Mesendoderm (in vitro differentiated cells): ENCODE measurements around the gene GRIK4.

Experiments
- DNase-seq: peaks from one replicate; pipeline ENCODE4 v3.0.0; 2013
- H2AK5ac ChIP-seq: 2 replicates; pipeline ENCODE4 v1.6.1; 2013; ENCODE audit warnings: low read length, inconsistent platforms
- H2BK120ac ChIP-seq: 2 replicates; pipeline ENCODE4 v1.6.1; 2013; ENCODE audit warnings: low read depth, mild to moderate bottlenecking, low read length, moderate library complexity, mixed read lengths
- H2BK15ac ChIP-seq: replicated peaks from 2 replicates; pipeline ENCODE4 v1.6.1; 2013; ENCODE audit warnings: low read depth, mild to moderate bottlenecking, moderate library complexity
- H2BK5ac ChIP-seq: 2 replicates; pipeline ENCODE4 v1.6.1; 2013; ENCODE audit warnings: low read length, inconsistent platforms
- H3K18ac ChIP-seq: 2 replicates; pipeline ENCODE4 v1.6.1; 2013; ENCODE audit warnings: mild to moderate bottlenecking, low read length, mixed read lengths
- H3K23ac ChIP-seq: one replicate; pipeline ENCODE4 v1.6.1; 2013; ENCODE audit warnings: low read length
- H3K27ac ChIP-seq: 2 replicates; pipeline ENCODE4 v1.5.1; 2013; ENCODE audit warnings: low read depth, mild to moderate bottlenecking, inconsistent platforms, low read length, moderate library complexity
- H3K27me3 ChIP-seq: 2 replicates; pipeline ENCODE4 v1.6.1; 2013; ENCODE audit warnings: low read length, control low read depth, mild to moderate bottlenecking, inconsistent platforms; ENCODE audit not compliant: insufficient read depth, poor library complexity
- H3K36me3 ChIP-seq: 2 replicates; pipeline ENCODE4 v1.6.1; 2013; ENCODE audit warnings: low read length, inconsistent platforms; ENCODE audit not compliant: control insufficient read depth, insufficient read depth
- H3K4ac ChIP-seq: one replicate; pipeline ENCODE4 v1.6.1; 2013; ENCODE audit warnings: low read depth, mild to moderate bottlenecking, low read length, moderate library complexity
- H3K4me1 ChIP-seq: 2 replicates; pipeline ENCODE4 v1.6.1; 2013; ENCODE audit warnings: low read depth, low read length, inconsistent platforms; ENCODE audit not compliant: control insufficient read depth
- H3K4me2 ChIP-seq: 2 replicates; pipeline ENCODE4 v1.6.1; 2013; ENCODE audit warnings: low read length
- H3K4me3 ChIP-seq: 2 replicates; pipeline ENCODE4 v1.5.1; 2013; ENCODE audit warnings: mild to moderate bottlenecking, low read length
- H3K56ac ChIP-seq: one replicate; pipeline ENCODE4 v1.6.1; 2013; ENCODE audit warnings: low read length
- H3K79me1 ChIP-seq: 2 replicates; pipeline ENCODE4 v1.6.1; 2013; ENCODE audit warnings: low read length, inconsistent platforms
- H3K79me2 ChIP-seq: 2 replicates; pipeline ENCODE4 v1.6.1; 2013; ENCODE audit warnings: mild to moderate bottlenecking, low read length; ENCODE audit not compliant: control insufficient read depth, insufficient read depth
- H3K9ac ChIP-seq: 2 replicates; pipeline ENCODE4 v1.6.1; 2013; ENCODE audit warnings: low read length, inconsistent platforms
- H4K5ac ChIP-seq: one replicate; pipeline ENCODE4 v1.6.1; 2013; ENCODE audit warnings: low read length
- H4K8ac ChIP-seq: one replicate; pipeline ENCODE4 v1.6.1; 2013; ENCODE audit warnings: low read depth, mild to moderate bottlenecking, control low read depth, low read length, moderate library complexity
- WGBS: extraction: QIAGEN DNeasy Blood & Tissue Kit; methylation state at CpG from one replicate; pipeline ENCODE4 v1.1.7; 2013; ENCODE audit warnings: low lambda C conversion rate, missing lambda C conversion rate; ENCODE audit not compliant: insufficient coverage; ENCODE audit errors: extremely low coverage; 5-methylcytosine and 5-hydroxymethylcytosine counted together

GRIK4 gene

DNA sequence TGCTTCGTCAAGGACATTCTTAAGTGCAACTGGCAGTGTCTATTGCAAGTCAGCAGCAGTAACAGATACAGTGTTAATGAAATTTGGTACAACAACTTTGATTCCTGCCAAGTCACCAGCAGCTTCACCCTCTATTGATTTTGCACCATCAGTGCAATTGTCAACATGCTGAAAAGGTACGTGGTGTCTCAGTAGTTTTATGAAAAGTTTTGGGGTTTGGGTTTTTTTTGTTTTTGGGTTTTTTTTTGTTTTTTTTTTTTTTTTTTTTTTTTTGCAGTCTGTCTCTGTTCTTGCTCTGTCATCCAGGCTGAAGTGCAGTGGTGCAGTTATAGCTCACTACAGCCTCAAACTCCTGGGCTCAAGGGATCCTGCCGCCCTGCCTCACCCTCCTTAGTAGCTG lies 19.1 kb upstream of the GRIK4 start:
- Histone ChIP-seq H4K8ac (no peak overlapping the region), H3K4ac (no peak overlapping the region), H4K5ac (no peak overlapping the region), H3K23ac (no peak overlapping the region), H3K18ac (no peak overlapping the region), H3K56ac (no peak overlapping the region), H2BK5ac (no peak overlapping the region), H3K79me2 (no peaks in the 10 kb centered on the region), H2AK5ac (no peak overlapping the region), H3K36me3 (no peaks in the 10 kb centered on the region), H3K4me2 (no peak overlapping the region), H3K79me1 (no peaks in the 10 kb centered on the region), H2BK15ac (no peak overlapping the region), H3K4me3 (no peak overlapping the region), H2BK120ac (no peak overlapping the region), H3K9ac (no peak overlapping the region), H3K27ac (no peak overlapping the region), H3K27me3 (no peaks in the 10 kb centered on the region), H3K4me1 (no peaks in the 10 kb centered on the region)
- no CpG with 5 or more reads among the region's 3 CpGs for WGBS
- no peak for DNase-seq

DNA sequence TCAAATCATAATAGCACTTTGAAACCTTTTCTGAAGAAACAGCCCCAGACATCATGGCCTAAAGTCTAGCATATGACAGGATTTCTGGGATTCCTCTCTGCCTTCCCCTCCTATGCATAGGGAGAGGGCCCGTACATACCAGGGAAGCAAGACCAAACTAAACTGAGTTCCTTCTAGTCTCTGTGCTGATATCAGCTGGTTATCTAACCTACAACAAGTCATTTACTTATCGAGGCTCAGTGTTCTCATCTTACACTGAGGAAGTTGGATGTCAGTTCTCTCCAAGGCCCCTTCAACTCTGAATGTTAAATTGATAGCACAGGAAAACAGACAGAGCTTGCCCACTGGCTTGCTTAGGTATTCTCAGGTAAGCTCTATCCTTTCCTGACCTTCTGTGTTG lies 17.0 kb upstream of the GRIK4 start:
- H3K4ac ChIP-seq, result no peak overlapping the region
- no peak overlapping the region for H2BK120ac ChIP-seq
- no peak overlapping the region for H2AK5ac ChIP-seq
- H3K36me3 ChIP-seq, result no peaks in the 10 kb centered on the region
- H4K8ac ChIP-seq, result no peak overlapping the region
- no peak overlapping the region for H3K56ac ChIP-seq
- H4K5ac ChIP-seq, result no peak overlapping the region
- H3K9ac ChIP-seq, result no peak overlapping the region
- H3K18ac ChIP-seq, result no peak overlapping the region
- H2BK5ac ChIP-seq, result no peak overlapping the region
- no peak overlapping the region for H2BK15ac ChIP-seq
- no peak overlapping the region for H3K4me2 ChIP-seq
- H3K27me3 ChIP-seq, result no peaks in the 10 kb centered on the region
- H3K4me3 ChIP-seq, result no peak overlapping the region
- no peaks in the 10 kb centered on the region for H3K79me2 ChIP-seq
- H3K4me1 ChIP-seq, result no peaks in the 10 kb centered on the region
- no peaks in the 10 kb centered on the region for H3K79me1 ChIP-seq
- H3K23ac ChIP-seq, result no peak overlapping the region
- peak; percentile 70 for DNase-seq
- no CpG with 5 or more reads among the region's 2 CpGs for WGBS
- H3K27ac ChIP-seq, result no peak overlapping the region

GRCh38 chr11:120499088-120499487 lies 12.5 kb upstream of the GRIK4 start:
- DNase-seq, result no peak
- Histone ChIP-seq H3K27me3 (no peaks in the 10 kb centered on the region), H2BK5ac (no peak overlapping the region), H3K36me3 (no peaks in the 10 kb centered on the region), H3K79me2 (no peaks in the 10 kb centered on the region), H3K4me2 (no peak overlapping the region), H2BK120ac (no peak overlapping the region), H3K23ac (no peak overlapping the region), H3K79me1 (no peaks in the 10 kb centered on the region), H4K5ac (no peak overlapping the region), H2AK5ac (no peak overlapping the region), H3K18ac (no peak overlapping the region), H3K27ac (no peak overlapping the region), H4K8ac (no peak overlapping the region), H3K4me3 (no peak overlapping the region), H3K9ac (no peak overlapping the region), H3K56ac (no peak overlapping the region), H3K4me1 (no peaks in the 10 kb centered on the region), H3K4ac (no peak overlapping the region), H2BK15ac (no peak overlapping the region)
- WGBS, result no CpG with 5 or more reads among the region's 8 CpGs

DNA sequence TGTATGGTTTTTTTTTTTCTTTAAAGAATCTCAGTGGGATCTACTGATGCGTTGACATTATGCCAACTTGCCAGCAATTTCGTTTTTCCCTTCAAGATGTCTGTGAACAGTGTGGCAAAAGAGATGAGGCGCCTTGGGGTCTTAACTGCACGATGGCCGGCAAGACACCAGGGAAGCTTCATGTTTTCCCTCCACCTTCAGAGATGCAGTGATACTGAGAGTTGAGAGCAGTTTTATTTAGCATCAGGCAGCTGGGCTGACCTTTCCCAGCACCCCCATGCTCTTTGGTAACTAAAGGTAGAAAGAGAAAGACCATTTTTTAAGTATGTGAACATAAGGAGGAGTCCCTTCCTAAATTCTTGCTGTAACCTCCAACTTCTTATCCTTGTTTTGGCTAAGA lies 11.7 kb upstream of the GRIK4 start:
- H3K36me3 ChIP-seq, result no peaks in the 10 kb centered on the region
- H4K8ac ChIP-seq, result no peak overlapping the region
- no peak overlapping the region for H2BK120ac ChIP-seq
- no peak overlapping the region for H2BK5ac ChIP-seq
- H3K79me1 ChIP-seq, result no peaks in the 10 kb centered on the region
- no peak overlapping the region for H2BK15ac ChIP-seq
- H3K27ac ChIP-seq, result no peak overlapping the region
- H3K4me1 ChIP-seq, result no peaks in the 10 kb centered on the region
- H3K9ac ChIP-seq, result no peak overlapping the region
- H3K4me3 ChIP-seq, result no peak overlapping the region
- H3K27me3 ChIP-seq, result no peaks in the 10 kb centered on the region
- no peak for DNase-seq
- no peak overlapping the region for H3K4ac ChIP-seq
- no peak overlapping the region for H2AK5ac ChIP-seq
- H4K5ac ChIP-seq, result no peak overlapping the region
- no peak overlapping the region for H3K23ac ChIP-seq
- no peaks in the 10 kb centered on the region for H3K79me2 ChIP-seq
- WGBS, result no CpG with 5 or more reads among the region's 5 CpGs
- no peak overlapping the region for H3K18ac ChIP-seq
- no peak overlapping the region for H3K4me2 ChIP-seq
- no peak overlapping the region for H3K56ac ChIP-seq

DNA sequence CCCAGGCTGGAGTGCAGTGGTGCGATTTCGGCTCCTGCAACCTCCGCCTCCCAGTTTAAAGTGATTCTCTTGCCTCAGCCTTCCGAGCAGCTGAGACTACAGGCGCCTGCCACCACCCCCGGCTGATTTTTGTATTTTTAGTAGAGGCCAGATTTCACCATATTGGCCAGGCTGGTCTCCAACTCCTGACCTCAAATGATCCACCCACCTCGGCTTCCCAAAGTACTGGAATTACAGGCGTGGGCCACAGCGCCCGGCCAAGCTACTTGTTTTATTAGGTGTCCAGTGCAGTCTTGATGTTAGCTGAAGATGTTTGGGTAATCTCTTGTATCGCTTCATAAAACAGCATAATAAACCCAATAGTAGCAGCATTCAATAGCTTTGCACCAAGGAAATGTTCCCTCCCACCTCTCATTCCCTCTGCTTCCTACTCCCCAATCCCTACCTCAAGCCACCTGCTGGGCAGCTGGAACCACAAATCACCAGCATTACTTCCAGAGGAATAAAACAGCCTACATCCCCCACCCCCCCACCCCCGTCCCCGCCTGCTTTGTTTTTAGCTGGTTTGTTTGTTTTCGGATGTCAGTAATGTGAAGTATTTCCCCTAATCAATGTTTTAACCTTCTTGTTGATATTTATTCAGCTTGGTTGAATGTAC lies 11.0 kb upstream of the GRIK4 start:
- no peak overlapping the region for H2AK5ac ChIP-seq
- H3K79me2 ChIP-seq, result no peaks in the 10 kb centered on the region
- no peak overlapping the region for H3K4me2 ChIP-seq
- no peak overlapping the region for H4K5ac ChIP-seq
- H3K27me3 ChIP-seq, result no peaks in the 10 kb centered on the region
- H4K8ac ChIP-seq, result no peak overlapping the region
- DNase-seq, result peak; percentile 48
- H3K4me3 ChIP-seq, result no peak overlapping the region
- H3K36me3 ChIP-seq, result no peaks in the 10 kb centered on the region
- no peak overlapping the region for H3K27ac ChIP-seq
- no peak overlapping the region for H2BK5ac ChIP-seq
- no peaks in the 10 kb centered on the region for H3K4me1 ChIP-seq
- no peak overlapping the region for H2BK15ac ChIP-seq
- WGBS, result no CpG with 5 or more reads among the region's 14 CpGs
- H3K79me1 ChIP-seq, result no peaks in the 10 kb centered on the region
- no peak overlapping the region for H3K56ac ChIP-seq
- no peak overlapping the region for H3K9ac ChIP-seq
- H3K4ac ChIP-seq, result no peak overlapping the region
- H3K18ac ChIP-seq, result no peak overlapping the region
- no peak overlapping the region for H2BK120ac ChIP-seq
- H3K23ac ChIP-seq, result no peak overlapping the region

DNA sequence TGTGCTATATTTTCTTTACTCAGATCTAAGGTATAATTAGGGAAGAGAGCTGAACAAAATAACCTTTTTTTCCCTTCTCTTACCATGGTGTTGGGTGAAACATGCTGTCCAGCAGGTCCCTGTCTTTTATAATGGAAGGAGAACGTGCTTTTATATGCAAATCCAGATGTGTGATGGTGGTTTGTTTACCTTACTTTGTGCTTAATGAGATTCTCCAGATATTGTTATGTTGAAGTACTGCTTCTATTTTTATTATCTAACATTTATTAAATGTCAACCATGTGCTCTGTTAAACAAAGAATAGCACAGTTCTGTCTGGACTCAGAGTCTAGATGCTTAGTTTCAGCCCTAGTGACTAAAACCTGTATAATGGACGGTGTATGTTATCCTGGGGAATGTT lies 10.1 kb upstream of the GRIK4 start:
- no peak for DNase-seq
- H2BK120ac ChIP-seq, result no peak overlapping the region
- no peak overlapping the region for H4K5ac ChIP-seq
- no peak overlapping the region for H3K4me3 ChIP-seq
- no peak overlapping the region for H3K27ac ChIP-seq
- no peaks in the 10 kb centered on the region for H3K4me1 ChIP-seq
- no peak overlapping the region for H4K8ac ChIP-seq
- H2BK15ac ChIP-seq, result no peak overlapping the region
- no peak overlapping the region for H3K4me2 ChIP-seq
- H3K23ac ChIP-seq, result no peak overlapping the region
- H3K27me3 ChIP-seq, result no peaks in the 10 kb centered on the region
- H3K56ac ChIP-seq, result no peak overlapping the region
- no peak overlapping the region for H2BK5ac ChIP-seq
- H3K4ac ChIP-seq, result no peak overlapping the region
- no peaks in the 10 kb centered on the region for H3K79me1 ChIP-seq
- no peak overlapping the region for H2AK5ac ChIP-seq
- WGBS, result no CpG with 5 or more reads among the region's 2 CpGs
- no peak overlapping the region for H3K9ac ChIP-seq
- no peaks in the 10 kb centered on the region for H3K36me3 ChIP-seq
- no peak overlapping the region for H3K18ac ChIP-seq
- H3K79me2 ChIP-seq, result no peaks in the 10 kb centered on the region
